H1 (cell line): Measurements from ENCODE around the gene SGO1. TPM values are rescaled to one million over a fixed set of nuclear protein-coding genes. Genes with fewer than 3 reads are reported as not detected.

ENCODE experiments used
- CTCF ChIA-PET: fragments of 300-600 bp; sonication (Branson Sonifier 250); formaldehyde crosslinking; loops from one replicate; lab custom pipeline; 2021; ENCODE audit not compliant: partially characterized antibody; lab: Charles Lee
- POLR2A ChIA-PET: fragments of 300-600 bp; sonication (Branson Sonifier 250); formaldehyde crosslinking; loops from one replicate; lab custom pipeline; 2021; ENCODE audit warnings: inconsistent platforms; ENCODE audit not compliant: partially characterized antibody; lab: Charles Lee
- DNase-seq, 2 experiments: peaks; one replicate each; pipeline versions ENCODE4 v3.0.0 to v3.0.0-alpha.2; 2010 to 2022; ENCODE audit warnings: low spot score in 2 of 2, low read depth in 1 of 2, mixed read lengths in 1 of 2
- FAIRE-seq: peaks from 2 replicates; lab custom pipeline; 2011; peaks lifted over from hg19 to GRCh38; lab: Jason Lieb, UNC
- H2AFZ ChIP-seq: 2 replicates; pipeline ENCODE4 v1.8.1; 2012; ENCODE audit warnings: low read length, inconsistent platforms
- H2AK5ac ChIP-seq: 2 replicates; pipeline ENCODE4 v1.6.1; 2013; ENCODE audit warnings: low read depth, low read length
- H2BK120ac ChIP-seq: replicated peaks from 2 replicates; pipeline ENCODE3; 2013; ENCODE audit warnings: low read depth, low read length, inconsistent platforms
- H2BK12ac ChIP-seq: 2 replicates; pipeline ENCODE4 v1.6.1; 2013; ENCODE audit warnings: low read depth, low read length
- H2BK15ac ChIP-seq: 2 replicates; pipeline ENCODE4 v1.6.1; 2013; ENCODE audit warnings: low read length
- H2BK20ac ChIP-seq: 2 replicates; pipeline ENCODE4 v1.6.1; 2013; ENCODE audit warnings: low read length
- H2BK5ac ChIP-seq: 2 replicates; pipeline ENCODE4 v1.6.1; 2013; ENCODE audit warnings: low read depth, low read length
- H3K14ac ChIP-seq: 2 replicates; pipeline ENCODE4 v1.6.1; 2013; ENCODE audit warnings: inconsistent platforms; ENCODE audit not compliant: insufficient read length
- H3K18ac ChIP-seq: 2 replicates; pipeline ENCODE4 v1.6.1; 2013; ENCODE audit warnings: low read length; ENCODE audit errors: extremely low read depth
- H3K23ac ChIP-seq: 2 replicates; pipeline ENCODE4 v1.6.1; 2013; ENCODE audit warnings: inconsistent platforms; ENCODE audit not compliant: insufficient read length
- H3K23me2 ChIP-seq: 2 replicates; pipeline ENCODE4 v1.6.1; 2013; ENCODE audit warnings: low read depth, low read length
- H3K27ac ChIP-seq: 2 replicates; pipeline ENCODE4 v1.6.1; 2011; ENCODE audit warnings: low read depth, low read length, inconsistent platforms
- H3K27me3 ChIP-seq, 4 experiments: replicated peaks in 1 of 4; 1 replicate in 1 of 4; 2 replicates in 3 of 4; pipeline versions ENCODE4 v1.6.1 to v1.8.1; 2011 to 2013; ENCODE audit warnings: low read length in 3 of 4, mild to moderate bottlenecking in 3 of 4, inconsistent platforms in 2 of 4, mixed read lengths in 2 of 4, moderate library complexity in 1 of 4; ENCODE audit not compliant: control insufficient read depth in 3 of 4, insufficient read depth in 3 of 4; ENCODE audit errors: extremely low read depth in 1 of 4
- H3K36me3 ChIP-seq, 4 experiments: 2 replicates each; pipeline versions ENCODE4 v1.6.1 to v1.8.1; 2011 to 2013; ENCODE audit warnings: mild to moderate bottlenecking in 4 of 4, low read length in 3 of 4, moderate library complexity in 2 of 4, control low read depth in 1 of 4, inconsistent platforms in 1 of 4; ENCODE audit not compliant: insufficient read depth in 4 of 4, control insufficient read depth in 2 of 4
- H3K4ac ChIP-seq: replicated peaks from 2 replicates; pipeline ENCODE3; 2013; ENCODE audit warnings: low read length, low read depth, mixed read lengths, inconsistent platforms; ENCODE audit not compliant: insufficient read length
- H3K4me1 ChIP-seq, 4 experiments: replicated peaks in 1 of 4; 1 replicate in 1 of 4; 2 replicates in 3 of 4; pipeline versions ENCODE4 v1.6.1 to v1.8.1; 2011 to 2013; ENCODE audit warnings: low read length in 3 of 4, inconsistent platforms in 2 of 4, mixed read lengths in 1 of 4; ENCODE audit not compliant: insufficient read depth in 4 of 4, control insufficient read depth in 3 of 4
- H3K4me2 ChIP-seq, 2 experiments: 2 replicates each; pipeline versions ENCODE4 v1.6.1 to v1.8.1; 2011 to 2013; ENCODE audit warnings: low read depth in 2 of 2, low read length in 2 of 2, control low read depth in 1 of 2, inconsistent platforms in 1 of 2, mild to moderate bottlenecking in 1 of 2; ENCODE audit not compliant: insufficient read depth in 1 of 2
- H3K4me3 ChIP-seq, 4 experiments: fragments of 200-600, 300-600 bp in 1 of 4; sonication (generic), shearing (Covaris generic), sonication (Bioruptor Twin) in 1 of 4; 2 replicates each; pipeline versions ENCODE4 v1.5.1 to v1.8.1; 2011 to 2016; ENCODE audit warnings: low read length in 4 of 4, low read depth in 3 of 4, control low read depth in 2 of 4, inconsistent platforms in 2 of 4, mild to moderate bottlenecking in 2 of 4, mixed read lengths in 1 of 4, moderate library complexity in 1 of 4; ENCODE audit not compliant: insufficient read depth in 2 of 4; ENCODE audit errors: extremely low read depth in 1 of 4
- H3K56ac ChIP-seq: replicated peaks from 2 replicates; pipeline ENCODE3; 2013; ENCODE audit warnings: low read depth, mild to moderate bottlenecking, mixed read lengths, low read length, inconsistent platforms; ENCODE audit not compliant: insufficient read length
- H3K79me1 ChIP-seq: 2 replicates; pipeline ENCODE4 v1.6.1; 2013; ENCODE audit warnings: low read depth, low read length, control low read depth
- H3K79me2 ChIP-seq, 2 experiments: 2 replicates each; pipeline versions ENCODE4 v1.6.1 to v1.8.1; 2012 to 2013; ENCODE audit warnings: low read length in 2 of 2, mild to moderate bottlenecking in 2 of 2, inconsistent platforms in 1 of 2; ENCODE audit not compliant: insufficient read depth in 2 of 2, control insufficient read depth in 1 of 2
- H3K9ac ChIP-seq, 4 experiments: replicated peaks in 1 of 4; 1 replicate in 1 of 4; 2 replicates in 3 of 4; pipeline versions ENCODE4 v1.6.1 to v1.8.1; 2011 to 2013; ENCODE audit warnings: low read depth in 3 of 4, low read length in 3 of 4, control low read depth in 2 of 4, mild to moderate bottlenecking in 2 of 4, moderate library complexity in 2 of 4, inconsistent platforms in 1 of 4; ENCODE audit errors: extremely low read depth in 1 of 4
- H3K9me3 ChIP-seq, 2 experiments: 2 replicates each; pipeline versions ENCODE4 v1.6.1 to v1.8.1; 2012 to 2013; ENCODE audit warnings: mild to moderate bottlenecking in 2 of 2, moderate library complexity in 2 of 2, control low read depth in 1 of 2, inconsistent platforms in 1 of 2, low read depth in 1 of 2, low read length in 1 of 2, mixed read lengths in 1 of 2; ENCODE audit not compliant: insufficient read depth in 2 of 2
- H4K20me1 ChIP-seq, 2 experiments: replicated peaks in 1 of 2; 2 replicates each; pipeline versions ENCODE3 to v1.8.1; 2011 to 2013; ENCODE audit warnings: inconsistent platforms in 2 of 2, low read length in 2 of 2, mild to moderate bottlenecking in 1 of 2; ENCODE audit not compliant: insufficient read depth in 2 of 2, control insufficient read depth in 1 of 2
- H4K5ac ChIP-seq: 2 replicates; pipeline ENCODE4 v1.6.1; 2013; ENCODE audit warnings: low read length, low read depth, mixed read lengths, inconsistent platforms; ENCODE audit not compliant: insufficient read length
- H4K8ac ChIP-seq: 2 replicates; pipeline ENCODE4 v1.8.0; 2013; ENCODE audit warnings: mild to moderate bottlenecking, moderate library complexity, low read length, inconsistent platforms; ENCODE audit not compliant: insufficient read depth; ENCODE audit errors: extremely low read depth
- H4K91ac ChIP-seq: replicated peaks from 2 replicates; pipeline ENCODE3; 2013; ENCODE audit warnings: low read length, mixed read lengths, inconsistent platforms; ENCODE audit not compliant: insufficient read length
- GABPA ChIP-seq: IDR thresholded peaks from 2 replicates; pipeline ENCODE4 v1.6.1; 2011; ENCODE audit warnings: mild to moderate bottlenecking, low read length, moderate library complexity, borderline replicate concordance; ENCODE audit not compliant: insufficient read depth
- JUND ChIP-seq: IDR thresholded peaks from 2 replicates; pipeline ENCODE4 v1.6.1; 2011; ENCODE audit warnings: mild to moderate bottlenecking, improper control_type of control experiment, low read length
- KDM1A ChIP-seq: fragments of 200-600, 300-600 bp; sonication (generic); IDR thresholded peaks from 2 replicates; pipeline ENCODE4 v1.7.1; 2016; ENCODE audit warnings: mild to moderate bottlenecking, low read length, borderline replicate concordance
- NRF1 ChIP-seq: IDR thresholded peaks from 2 replicates; pipeline ENCODE4 v1.6.1; 2011; ENCODE audit warnings: mild to moderate bottlenecking, low read depth, low read length, improper control_type of control experiment
- SIX5 ChIP-seq: IDR thresholded peaks from 2 replicates; pipeline ENCODE4 v1.6.1; 2011; ENCODE audit warnings: mild to moderate bottlenecking, low read depth, low read length
- SUZ12 ChIP-seq: fragments of 200-600 bp; sonication (generic); IDR thresholded peaks from 2 replicates; pipeline ENCODE4 v1.6.1; 2012; ENCODE audit warnings: mild to moderate bottlenecking, inconsistent platforms, low read length, moderate library complexity, mixed read lengths
- USF2 ChIP-seq: IDR thresholded peaks from 2 replicates; pipeline ENCODE4 v1.6.1; 2011; ENCODE audit warnings: low read length, improper control_type of control experiment
- polyA plus RNA-seq, 7 experiments: library from polyadenylated mRNA; depleted of rRNA in 3 of 7; stranded (reverse) in 5 of 7; unstranded in 2 of 7; fragments of >200 nt in 5 of 7; fragments of 200-250 nt in 2 of 7; gene quantifications; 1 replicate in 5 of 7; 2 replicates in 1 of 7; 4 replicates in 1 of 7; pipeline versions ENCODE4 v1.2.1 to v1.2.3, GENCODE V29; 2011 to 2013; ENCODE audit warnings: missing spikeins in 2 of 7, mixed read lengths in 2 of 7
- total RNA-seq: library from RNA; stranded (reverse); fragmentation: NEBNext Ultra II Directional; extraction: Animal tissue kit (Norgen Biotek cat#: 25700); gene quantifications from 2 replicates; pipeline ENCODE4 v1.2.1, GENCODE V29; 2021

The SGO1 gene
- total and polyA plus RNA-seq, 2 of the 8 experiments (the other 6 are each of a cell fraction or from before 2014, with no cell fraction given): 6.9 to 36.4 TPM

- TF ChIP-seq JUND: no peak
Observed at GRCh38 chr3:20148466-20148865, 37.5 kb downstream of the SGO1 start (continued).

GRCh38 chr3:20147361-20147760, 38.6 kb downstream of the SGO1 start:
- H2AFZ ChIP-seq: no peak overlapping the region
- no peaks in the 10 kb centered on the region for H4K20me1 ChIP-seq
- DNase-seq (no peak), FAIRE-seq (no peak)
- no peak overlapping the region for H3K56ac ChIP-seq
- no peak overlapping the region for H4K5ac ChIP-seq
- TF ChIP-seq USF2 (no peak), NRF1 (no peak), GABPA (no peak), SUZ12 (no peak), SIX5 (no peak), KDM1A (no peak)
- TF ChIP-seq, all 59 proteins: peak for 0
- Histone ChIP-seq H3K23me2 (0 out of 2 replicates have a peak, but pooled peaks cover 2% of the 10 kb centered on the region), H3K4ac (no peak overlapping the region), H2BK20ac (no peak overlapping the region), H3K9ac (no peak overlapping the region), H3K23ac (no peak overlapping the region), H3K79me2 (no peaks in the 10 kb centered on the region), H4K8ac (no peak overlapping the region), H2BK5ac (no peak overlapping the region), H4K91ac (no peak overlapping the region), H2BK15ac (no peak overlapping the region), H3K27ac (no peak overlapping the region), H2AK5ac (no peak overlapping the region), H3K36me3 (no peaks in the 10 kb centered on the region), H3K9me3 (no peaks in the 10 kb centered on the region), H3K14ac (no peak overlapping the region), H3K18ac (no peak overlapping the region), H3K4me3 (no peak overlapping the region), H3K27me3 (no peaks in the 10 kb centered on the region), H2BK120ac (no peak overlapping the region), H3K4me2 (no peak overlapping the region), H2BK12ac (no peak overlapping the region), H3K79me1 (no peaks in the 10 kb centered on the region), H3K4me1 (no peaks in the 10 kb centered on the region)
- ChIA-PET POLR2A (no interaction called here), CTCF (interaction anchor here (1.2 to 2.0 kb wide), 2 partner anchors 9 to 101 kb away, joined by 3 to 6 read pairs; no protein-coding TSS in a partner anchor)
